Peyer's patch (tissue), 4 donors: ENCODE results near the gene PRADC1. TPM values are rescaled to one million over a fixed set of nuclear protein-coding genes. Genes with fewer than 3 reads are reported as not detected.
A peak's percentile ranks its signal among the peaks of the same experiment; 100 is the strongest.

Source experiments
- DNase-seq, 3 donors: peaks; one replicate each; pipeline ENCODE4 v3.0.0-alpha.2; 2017 to 2019
- H3K27ac ChIP-seq, 4 donors: fragments of 200-600 bp; sonication (generic); one replicate each; pipeline ENCODE4 v1.5.1; 2016 to 2019
- H3K27me3 ChIP-seq, 2 donors: fragments of 200-600 bp; sonication (generic); one replicate each; pipeline ENCODE4 v1.5.1; 2019
- H3K36me3 ChIP-seq, 3 donors: fragments of 200-600 bp; sonication (generic); one replicate each; pipeline ENCODE4 v1.5.1; 2016 to 2019
- H3K4me1 ChIP-seq, 4 donors: fragments of 200-600 bp; sonication (generic); one replicate each; pipeline ENCODE4 v1.5.1; 2016 to 2019
- H3K4me3 ChIP-seq, 4 donors: fragments of 200-600 bp; sonication (generic); 1 replicate in 3 of 4; 2 replicates in 1 of 4; pipeline ENCODE4 v1.5.1; 2016 to 2019; ENCODE audit warnings: mild to moderate bottlenecking in 1 of 4
- H3K9me3 ChIP-seq, 4 donors: fragments of 200-600 bp; sonication (generic); one replicate each; pipeline ENCODE4 v1.5.1; 2016 to 2019; ENCODE audit warnings: mild to moderate bottlenecking in 1 of 4
- POLR2A ChIP-seq, 2 donors: fragments of 450-650 bp; IDR thresholded peaks; one replicate each; pipeline ENCODE4 v1.5.1; 2017; ENCODE audit warnings: antibody characterized with exemption in 2 of 2, mild to moderate bottlenecking in 2 of 2, moderate library complexity in 2 of 2
- total RNA-seq, 4 donors: library from RNA; depleted of rRNA; stranded (reverse); fragments of >200 nt; gene quantifications; one replicate each; pipeline ENCODE4 v1.1.0, GENCODE V29; 2016
- TF ChIP-seq, protein P1 (sequence below), 6 experiments: fragments of 450-650 bp in 4 of 6; fragments of 200-600 bp in 2 of 6; sonication (generic) in 1 of 6; IDR thresholded peaks; one replicate each; pipeline ENCODE4 v1.5.1; 2017 to 2019; ENCODE audit warnings: antibody characterized with exemption in 6 of 6, mild to moderate bottlenecking in 3 of 6, moderate library complexity in 1 of 6

Gene PRADC1
- total RNA-seq, 4 donors from 2014 or later, result 30.5 to 69.9 (median 41.4) TPM

DNA sequence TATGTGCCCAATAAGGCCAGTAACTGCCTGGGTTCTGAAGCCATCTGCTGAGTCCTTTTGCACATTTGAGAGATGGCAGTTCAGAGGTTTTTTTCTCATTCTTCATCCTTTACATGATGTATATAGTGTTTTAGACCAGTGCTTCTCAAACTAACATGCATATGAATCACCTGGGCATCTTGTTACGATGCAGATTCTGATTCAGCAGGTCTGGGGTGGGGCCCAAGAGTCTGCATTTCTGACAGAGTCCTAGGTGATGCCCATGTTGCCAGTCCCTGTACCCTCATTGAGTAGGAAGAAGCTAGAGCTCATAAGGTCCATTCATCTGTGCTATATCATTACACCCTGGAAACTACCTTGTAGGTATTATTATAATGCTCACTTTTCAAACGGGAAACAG, 15.2 kb downstream of the PRADC1 start:
- no peak overlapping the region for H3K27ac ChIP-seq
- no peaks in the 10 kb centered on the region for H3K9me3 ChIP-seq
- no peaks in the 10 kb centered on the region for H3K27me3 ChIP-seq
- TF ChIP-seq, protein P1, sequence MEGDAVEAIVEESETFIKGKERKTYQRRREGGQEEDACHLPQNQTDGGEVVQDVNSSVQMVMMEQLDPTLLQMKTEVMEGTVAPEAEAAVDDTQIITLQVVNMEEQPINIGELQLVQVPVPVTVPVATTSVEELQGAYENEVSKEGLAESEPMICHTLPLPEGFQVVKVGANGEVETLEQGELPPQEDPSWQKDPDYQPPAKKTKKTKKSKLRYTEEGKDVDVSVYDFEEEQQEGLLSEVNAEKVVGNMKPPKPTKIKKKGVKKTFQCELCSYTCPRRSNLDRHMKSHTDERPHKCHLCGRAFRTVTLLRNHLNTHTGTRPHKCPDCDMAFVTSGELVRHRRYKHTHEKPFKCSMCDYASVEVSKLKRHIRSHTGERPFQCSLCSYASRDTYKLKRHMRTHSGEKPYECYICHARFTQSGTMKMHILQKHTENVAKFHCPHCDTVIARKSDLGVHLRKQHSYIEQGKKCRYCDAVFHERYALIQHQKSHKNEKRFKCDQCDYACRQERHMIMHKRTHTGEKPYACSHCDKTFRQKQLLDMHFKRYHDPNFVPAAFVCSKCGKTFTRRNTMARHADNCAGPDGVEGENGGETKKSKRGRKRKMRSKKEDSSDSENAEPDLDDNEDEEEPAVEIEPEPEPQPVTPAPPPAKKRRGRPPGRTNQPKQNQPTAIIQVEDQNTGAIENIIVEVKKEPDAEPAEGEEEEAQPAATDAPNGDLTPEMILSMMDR (IDR thresholded peaks at IDR 0.05), result no peak
- peaks cover 0 to 18% (median 5%) of the 10 kb centered on the region in 4 donors for H3K4me1 ChIP-seq
- no peak for DNase-seq
- peaks cover 0 to 18% (median 0%) of the 10 kb centered on the region in 3 donors for H3K36me3 ChIP-seq
- no peak overlapping the region for H3K4me3 ChIP-seq

DNA sequence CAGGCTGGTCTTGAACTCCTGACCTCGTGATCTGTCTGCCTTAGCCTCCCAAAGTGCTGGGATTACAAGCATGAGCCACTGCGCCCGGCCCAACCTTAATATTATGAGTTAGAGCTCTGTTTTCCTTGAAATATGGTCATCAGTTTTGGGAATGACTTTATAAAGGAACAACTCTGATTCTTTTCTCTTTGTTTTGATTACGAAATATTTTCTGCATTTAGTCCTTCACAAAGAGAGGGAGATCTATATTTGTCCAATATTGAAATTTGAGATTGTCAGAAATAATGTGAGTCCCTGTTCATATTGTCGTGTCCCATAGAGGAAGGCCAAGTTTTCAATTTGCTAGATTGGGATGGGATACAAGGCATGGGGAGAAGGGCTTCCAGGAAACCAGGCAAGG, 15.9 kb downstream of the PRADC1 start:
- Histone ChIP-seq H3K27me3 (no peaks in the 10 kb centered on the region), H3K9me3 (no peaks in the 10 kb centered on the region), H3K4me1 (peaks cover 0 to 18% (median 5%) of the 10 kb centered on the region in 4 donors), H3K4me3 (no peak overlapping the region), H3K27ac (no peak overlapping the region), H3K36me3 (peaks cover 0 to 11% (median 0%) of the 10 kb centered on the region in 3 donors)
- DNase-seq, result no peak
- TF ChIP-seq, protein P1 (IDR thresholded peaks at IDR 0.05), result no peak
- TF ChIP-seq POLR2A (IDR thresholded peaks at IDR 0.05), result no peak

- Histone ChIP-seq H3K27ac (no peak overlapping the region), H3K4me3 (no peak overlapping the region), H3K9me3 (no peaks in the 10 kb centered on the region), H3K27me3 (no peaks in the 10 kb centered on the region), H3K36me3 (no peaks in the 10 kb centered on the region), H3K4me1 (peaks cover 0 to 18% (median 5%) of the 10 kb centered on the region in 4 donors)
- DNase-seq, result no peak
- TF ChIP-seq, protein P1 (IDR thresholded peaks at IDR 0.05), result no peak
- no peak for TF ChIP-seq POLR2A (IDR thresholded peaks at IDR 0.05)
Observed at GRCh38 chr2:73215254-73215653, 17.8 kb downstream of the PRADC1 start.

- Histone ChIP-seq H3K4me1 (peaks cover 0 to 18% (median 5%) of the 10 kb centered on the region in 4 donors), H3K36me3 (no peaks in the 10 kb centered on the region), H3K4me3 (peak within 1 kb of the TSS; percentile 75 to 98 (median 92)), H3K9me3 (no peaks in the 10 kb centered on the region), H3K27ac (peak within 1 kb of the TSS; percentile 50 to 78 (median 64)), H3K27me3 (no peaks in the 10 kb centered on the region)
- peak in 1 of 2 donors; percentile 22 for TF ChIP-seq POLR2A (IDR thresholded peaks at IDR 0.05)
- TF ChIP-seq, protein P1 (IDR thresholded peaks at IDR 0.05), result no peak
- DNase-seq, result peak; percentile 86 to 95 (median 93)
Observed at GRCh38 chr2:73214120-73215035, 18.7 kb downstream of the PRADC1 start, which contains the start of gene SMYD5. Gene SMYD5, plus strand, starts transcription at chr2:73214245. Its CDS starts 22 bp downstream, at chr2:73214267.

DNA sequence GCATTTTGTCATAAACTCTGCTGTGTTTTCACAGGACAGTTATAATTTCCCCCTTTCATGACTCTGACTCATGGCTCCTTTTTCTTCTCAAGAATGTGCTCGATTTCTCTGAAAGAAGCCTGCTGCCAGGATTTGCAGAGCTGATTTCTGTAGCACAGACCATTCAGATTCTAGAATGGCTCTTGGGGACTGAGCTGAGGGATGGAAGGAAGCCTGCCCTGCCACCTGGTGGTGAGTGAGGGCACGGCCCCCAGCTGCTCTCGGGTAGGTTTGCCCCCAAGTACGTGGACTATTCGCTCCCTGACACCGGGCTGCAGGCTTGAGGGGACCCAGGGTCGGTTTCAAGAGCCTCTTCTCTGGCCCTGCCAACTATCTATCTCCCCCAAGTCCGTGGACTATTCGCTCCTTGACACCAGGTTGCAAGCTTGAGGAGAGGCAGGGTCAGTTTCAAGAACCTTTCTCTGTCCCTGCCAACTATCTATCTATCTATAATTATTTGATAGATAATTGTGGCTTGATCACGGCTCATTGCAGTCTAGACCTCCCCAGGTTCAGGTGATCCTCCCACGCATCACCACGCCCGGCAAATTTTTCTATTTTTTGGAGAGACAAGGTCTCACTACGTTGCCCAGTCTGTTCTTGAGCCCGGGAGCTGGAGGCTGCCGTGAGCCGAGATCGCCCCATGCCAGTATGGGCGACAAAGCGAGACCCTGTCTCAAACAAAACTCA, 20.4 kb downstream of the PRADC1 start:
- Histone ChIP-seq H3K4me1 (peaks cover 0 to 18% (median 5%) of the 10 kb centered on the region in 4 donors), H3K36me3 (no peaks in the 10 kb centered on the region), H3K27ac (no peak overlapping the region), H3K9me3 (no peaks in the 10 kb centered on the region), H3K27me3 (no peaks in the 10 kb centered on the region), H3K4me3 (no peak overlapping the region)
- no peak for TF ChIP-seq POLR2A (IDR thresholded peaks at IDR 0.05)
- TF ChIP-seq, protein P1 (IDR thresholded peaks at IDR 0.05), result peak; percentile 76 to 90 (median 82)
- DNase-seq, result peak; percentile 66 to 85 (median 78)
